Lower lobe of right lung (tissue), 2 donors: ENCODE results near the gene SLIT3. TPM values are rescaled to one million over a fixed set of nuclear protein-coding genes. Genes with fewer than 3 reads are reported as not detected.
A peak's percentile ranks its signal among the peaks of the same experiment; 100 is the strongest.

Source experiments
- ATAC-seq, 2 donors: fragments of 200-7000 bp; cut with Tn5 transposase; one replicate each; pipeline ENCODE4 v1.9.1; 2020 to 2022; ENCODE audit warnings: mild to moderate bottlenecking in 2 of 2, moderate library complexity in 2 of 2
- DNase-seq: peaks from one replicate; pipeline ENCODE4 v3.0.0-alpha.2; 2020
- H3K27ac ChIP-seq: fragments of 200-600 bp; one replicate; pipeline ENCODE4 v1.8.0; 2022
- H3K27me3 ChIP-seq: fragments of 200-600 bp; one replicate; pipeline ENCODE4 v1.8.0; 2022; ENCODE audit warnings: low read depth
- H3K36me3 ChIP-seq: fragments of 200-600 bp; one replicate; pipeline ENCODE4 v1.8.0; 2022; ENCODE audit warnings: mild to moderate bottlenecking
- H3K4me1 ChIP-seq: fragments of 200-600 bp; one replicate; pipeline ENCODE4 v1.8.0; 2022
- H3K4me3 ChIP-seq: fragments of 200-600 bp; one replicate; pipeline ENCODE4 v1.8.0; 2022; ENCODE audit warnings: mild to moderate bottlenecking
- H3K9me3 ChIP-seq: fragments of 200-600 bp; one replicate; pipeline ENCODE4 v1.8.0; 2022
- CTCF ChIP-seq: fragments of 200-600 bp; IDR thresholded peaks from one replicate; pipeline ENCODE4 v1.8.0; 2022; ENCODE audit warnings: antibody characterized with exemption, mild to moderate bottlenecking
- intact Hi-C: fragments of 100-400 bp; cut with DNase I; formaldehyde crosslinking; loops from one replicate; pipeline ENCODE4 v1.11.0; 2022
- total RNA-seq: library from RNA; stranded (reverse); fragmentation: NEBNext Ultra II Directional; extraction: Animal tissue kit (Norgen Biotek cat#: 25700); gene quantifications from one replicate; pipeline ENCODE4 v1.2.1, GENCODE V29; 2021
- donor health status: DM: no; HTN: yes; CAD: no; lungs with severe emphysema.

Gene SLIT3
- total RNA-seq, 1 donor from 2014 or later: 48.6 TPM

- Histone ChIP-seq H3K4me1 (no peaks in the 10 kb centered on the region), H3K36me3 (no peaks in the 10 kb centered on the region), H3K4me3 (no peak overlapping the region), H3K27me3 (no peaks in the 10 kb centered on the region), H3K9me3 (no peaks in the 10 kb centered on the region), H3K27ac (no peak overlapping the region)
- no peak for ATAC-seq
- DNase-seq: no peak
- no peak for TF ChIP-seq CTCF
- intact Hi-C loops: no loop called here
Observed at GRCh38 chr5:169165052-169165451, 135.9 kb downstream of the SLIT3 start.

GRCh38 chr5:169164481-169164925 lies 136.4 kb downstream of the SLIT3 start:
- Histone ChIP-seq H3K4me1 (no peaks in the 10 kb centered on the region), H3K27ac (no peak overlapping the region), H3K27me3 (no peaks in the 10 kb centered on the region), H3K4me3 (no peak overlapping the region), H3K9me3 (peaks cover 3% of the 10 kb centered on the region), H3K36me3 (no peaks in the 10 kb centered on the region)
- intact Hi-C loops: no loop called here
- TF ChIP-seq CTCF: no peak
- ATAC-seq (no peak), DNase-seq (no peak)

GRCh38 chr5:169162407-169162806 lies 138.5 kb downstream of the SLIT3 start:
- H3K4me3 ChIP-seq: no peak overlapping the region
- H3K27ac ChIP-seq: no peak overlapping the region
- ATAC-seq: no peak
- no peaks in the 10 kb centered on the region for H3K36me3 ChIP-seq
- intact Hi-C loops: no loop called here
- TF ChIP-seq CTCF: no peak
- peaks cover 21% of the 10 kb centered on the region for H3K9me3 ChIP-seq
- no peak for DNase-seq
- no peaks in the 10 kb centered on the region for H3K27me3 ChIP-seq
- H3K4me1 ChIP-seq: no peaks in the 10 kb centered on the region

- no peak overlapping the region for H3K4me3 ChIP-seq
- TF ChIP-seq CTCF: no peak
- intact Hi-C loops: no loop called here
- no peak overlapping the region for H3K27ac ChIP-seq
- no peaks in the 10 kb centered on the region for H3K4me1 ChIP-seq
- H3K9me3 ChIP-seq: peaks cover 21% of the 10 kb centered on the region
- DNase-seq: no peak
- ATAC-seq: peak; percentile 60 to 61
- no peaks in the 10 kb centered on the region for H3K36me3 ChIP-seq
- H3K27me3 ChIP-seq: no peaks in the 10 kb centered on the region
Observed at GRCh38 chr5:169161022-169161680, 139.8 kb downstream of the SLIT3 start.

- no peak for DNase-seq
- Histone ChIP-seq H3K4me3 (no peak overlapping the region), H3K36me3 (no peaks in the 10 kb centered on the region), H3K9me3 (peaks cover 21% of the 10 kb centered on the region), H3K27ac (peak overlapping the region; percentile 1), H3K4me1 (no peaks in the 10 kb centered on the region), H3K27me3 (no peaks in the 10 kb centered on the region)
- TF ChIP-seq CTCF: no peak
- intact Hi-C loops: no loop called here
- peak in 1 of 2 donors; percentile 23 for ATAC-seq
Observed at GRCh38 chr5:169160405-169160901, 140.5 kb downstream of the SLIT3 start.
